ENCODE results near the gene PCBP3. TPM values are rescaled to one million over a fixed set of nuclear protein-coding genes. Genes with fewer than 3 reads are reported as not detected.

The PCBP3 gene
- total RNA-seq, 1 donor from 2014 or later: not detected

DNA sequence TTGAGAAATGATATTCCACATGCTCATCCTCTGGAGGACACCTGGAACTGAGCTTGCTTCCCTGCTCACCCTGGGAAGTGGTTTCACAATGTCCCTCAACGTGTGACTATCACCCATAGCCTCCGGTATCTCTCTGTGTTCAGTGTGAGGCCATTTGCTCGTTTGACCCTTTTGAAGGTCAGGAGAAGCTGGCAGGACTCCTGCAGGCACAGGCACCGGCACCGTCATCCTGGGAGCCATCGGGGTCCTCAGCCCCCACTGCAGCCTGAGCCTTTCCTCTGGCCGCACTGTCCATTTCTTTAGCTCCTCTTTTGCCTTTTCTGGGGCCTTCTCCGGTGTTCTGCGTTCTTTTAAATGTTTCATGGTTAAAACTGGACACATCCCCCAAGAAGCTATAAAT, 178.5 kb downstream of the PCBP3 start:
- Histone ChIP-seq H3K36me3 (ENCODE audit: control insufficient read depth in 3 of 3, insufficient read depth in 3 of 3, low read length in 3 of 3) (no peaks in the 10 kb centered on the region), H3K4me1 (ENCODE audit: control insufficient read depth in 3 of 3, insufficient read depth in 3 of 3, low read length in 3 of 3) (no peaks in the 10 kb centered on the region), H3K9me3 (ENCODE audit: control insufficient read depth in 3 of 3, low read length in 3 of 3) (no peaks in the 10 kb centered on the region), H3K27me3 (ENCODE audit: control insufficient read depth in 3 of 3, insufficient read depth in 3 of 3, low read length in 3 of 3) (peaks cover 25 to 66% (median 26%) of the 10 kb centered on the region in 3 donors), H3K9ac (ENCODE audit: low read depth in 1 of 3, low read length in 3 of 3) (no peak overlapping the region), H3K27ac (ENCODE audit: low read depth, low read length) (no peak overlapping the region), H3K4me3 (ENCODE audit: low read length in 3 of 3) (no peak overlapping the region)

DNA sequence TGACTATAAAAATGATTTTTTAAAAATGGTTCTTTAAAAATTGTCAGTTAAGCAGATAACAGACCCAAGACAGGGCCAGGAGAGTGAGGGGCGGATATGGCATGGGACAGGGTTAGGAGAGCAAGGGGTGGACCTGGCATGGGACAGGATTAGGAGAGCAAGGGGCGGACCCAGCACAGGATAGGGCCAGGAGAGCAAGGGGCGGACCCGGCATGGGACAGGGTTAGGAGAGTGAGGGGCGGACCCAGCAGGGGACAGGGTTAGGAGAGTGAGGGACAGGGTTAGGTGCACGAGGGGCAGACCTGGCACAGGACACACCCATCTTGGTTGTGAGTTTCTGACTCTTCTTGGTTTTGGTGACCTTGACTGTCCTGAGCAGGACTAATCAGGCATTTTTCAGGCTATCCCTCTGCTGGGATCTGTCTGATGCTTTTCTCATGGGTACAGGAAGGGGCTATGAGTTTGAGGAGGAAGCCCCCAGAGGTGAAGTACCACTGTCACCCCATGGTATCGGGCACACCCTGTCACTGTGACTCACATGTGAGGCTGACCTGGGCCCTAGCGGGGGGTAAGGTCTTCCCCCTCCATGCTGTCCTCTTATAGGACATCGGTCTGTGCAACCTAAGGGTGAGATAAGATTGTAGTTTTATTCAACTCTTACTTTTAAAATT, 179.0 kb downstream of the PCBP3 start:
- H3K9me3 ChIP-seq (ENCODE audit: control insufficient read depth in 3 of 3, low read length in 3 of 3): no peaks in the 10 kb centered on the region
- H3K27me3 ChIP-seq (ENCODE audit: control insufficient read depth in 3 of 3, insufficient read depth in 3 of 3, low read length in 3 of 3): peaks cover 22 to 64% (median 29%) of the 10 kb centered on the region in 3 donors
- H3K4me3 ChIP-seq (ENCODE audit: low read length in 3 of 3): no peak overlapping the region
- H3K36me3 ChIP-seq (ENCODE audit: control insufficient read depth in 3 of 3, insufficient read depth in 3 of 3, low read length in 3 of 3): no peaks in the 10 kb centered on the region
- no peak overlapping the region for H3K9ac ChIP-seq (ENCODE audit: low read depth in 1 of 3, low read length in 3 of 3)
- H3K27ac ChIP-seq (ENCODE audit: low read depth, low read length): no peak overlapping the region
- H3K4me1 ChIP-seq (ENCODE audit: control insufficient read depth in 3 of 3, insufficient read depth in 3 of 3, low read length in 3 of 3): no peaks in the 10 kb centered on the region

DNA sequence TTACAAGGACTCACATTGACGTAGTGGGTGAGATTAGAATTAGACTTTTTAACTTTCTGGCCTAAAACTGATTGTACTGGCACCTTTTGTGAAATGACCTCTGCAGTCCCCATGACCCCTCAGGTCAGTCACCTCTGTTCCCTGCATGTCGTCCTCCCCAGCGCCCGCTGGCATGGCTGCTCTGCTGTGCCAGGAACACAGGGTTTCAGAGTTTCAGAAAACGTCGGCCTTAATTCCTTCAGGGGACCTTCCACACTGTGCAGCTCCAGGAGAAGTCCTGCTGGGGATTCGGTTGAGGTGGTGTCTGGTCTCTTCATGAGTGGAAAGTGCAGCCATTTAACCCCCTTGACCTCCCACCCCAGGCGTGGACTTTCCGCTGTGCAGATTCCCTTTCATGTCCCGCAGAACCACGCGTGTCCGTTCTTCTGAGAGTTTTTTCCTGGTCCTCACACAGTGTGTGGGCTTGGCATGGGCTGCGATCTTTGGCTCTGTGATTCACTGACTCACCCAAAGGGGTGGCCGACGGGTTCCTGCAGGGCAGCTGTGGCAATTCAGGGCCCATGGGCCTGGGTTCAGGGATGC, 179.7 kb downstream of the PCBP3 start:
- Histone ChIP-seq H3K9ac (ENCODE audit: low read depth in 1 of 3, low read length in 3 of 3) (no peak overlapping the region), H3K36me3 (ENCODE audit: control insufficient read depth in 3 of 3, insufficient read depth in 3 of 3, low read length in 3 of 3) (no peaks in the 10 kb centered on the region), H3K9me3 (ENCODE audit: control insufficient read depth in 3 of 3, low read length in 3 of 3) (no peaks in the 10 kb centered on the region), H3K27me3 (ENCODE audit: control insufficient read depth in 3 of 3, insufficient read depth in 3 of 3, low read length in 3 of 3) (peaks cover 22 to 62% (median 29%) of the 10 kb centered on the region in 3 donors), H3K4me3 (ENCODE audit: low read length in 3 of 3) (no peak overlapping the region), H3K27ac (ENCODE audit: low read depth, low read length) (no peak overlapping the region), H3K4me1 (ENCODE audit: control insufficient read depth in 3 of 3, insufficient read depth in 3 of 3, low read length in 3 of 3) (no peaks in the 10 kb centered on the region)

DNA sequence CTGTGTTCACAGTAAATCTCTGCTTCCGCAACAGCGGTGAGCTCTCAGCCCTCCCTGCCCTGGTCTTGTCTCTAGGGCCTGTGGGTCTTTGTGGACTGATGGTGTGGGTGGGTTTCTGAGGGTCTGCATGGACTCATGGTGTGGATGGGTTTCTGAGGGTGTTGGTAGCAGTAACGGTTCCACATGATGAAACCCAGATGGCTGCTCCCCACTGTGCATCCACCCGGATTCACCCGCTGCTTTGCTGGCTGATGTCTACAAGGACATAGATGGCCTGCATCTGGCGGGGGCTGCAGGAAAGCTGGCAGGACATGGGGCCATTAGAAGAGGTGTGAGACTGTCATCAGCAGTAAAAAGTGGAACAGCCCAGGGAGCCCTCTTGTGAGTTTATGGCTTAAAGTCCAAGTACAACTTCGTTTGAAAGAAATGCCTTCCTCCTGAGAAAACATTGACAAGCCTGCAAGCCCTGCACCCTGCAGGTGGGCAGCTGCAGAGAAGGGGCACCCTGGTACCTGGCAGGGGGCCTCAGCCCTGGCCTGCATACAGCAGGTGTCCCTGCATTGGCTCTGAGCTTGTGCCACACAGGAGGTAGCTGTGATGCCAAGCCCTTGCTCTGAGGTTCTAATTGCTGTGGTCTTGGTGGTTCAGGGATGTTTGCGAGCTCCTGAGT, 181.2 kb downstream of the PCBP3 start:
- Histone ChIP-seq H3K36me3 (ENCODE audit: control insufficient read depth in 3 of 3, insufficient read depth in 3 of 3, low read length in 3 of 3) (no peaks in the 10 kb centered on the region), H3K4me3 (ENCODE audit: low read length in 3 of 3) (no peak overlapping the region), H3K27ac (ENCODE audit: low read depth, low read length) (no peak overlapping the region), H3K9me3 (ENCODE audit: control insufficient read depth in 3 of 3, low read length in 3 of 3) (no peaks in the 10 kb centered on the region), H3K4me1 (ENCODE audit: control insufficient read depth in 3 of 3, insufficient read depth in 3 of 3, low read length in 3 of 3) (no peaks in the 10 kb centered on the region), H3K9ac (ENCODE audit: low read depth in 1 of 3, low read length in 3 of 3) (no peak overlapping the region), H3K27me3 (ENCODE audit: control insufficient read depth in 3 of 3, insufficient read depth in 3 of 3, low read length in 3 of 3) (peaks cover 22 to 57% (median 29%) of the 10 kb centered on the region in 3 donors)

DNA sequence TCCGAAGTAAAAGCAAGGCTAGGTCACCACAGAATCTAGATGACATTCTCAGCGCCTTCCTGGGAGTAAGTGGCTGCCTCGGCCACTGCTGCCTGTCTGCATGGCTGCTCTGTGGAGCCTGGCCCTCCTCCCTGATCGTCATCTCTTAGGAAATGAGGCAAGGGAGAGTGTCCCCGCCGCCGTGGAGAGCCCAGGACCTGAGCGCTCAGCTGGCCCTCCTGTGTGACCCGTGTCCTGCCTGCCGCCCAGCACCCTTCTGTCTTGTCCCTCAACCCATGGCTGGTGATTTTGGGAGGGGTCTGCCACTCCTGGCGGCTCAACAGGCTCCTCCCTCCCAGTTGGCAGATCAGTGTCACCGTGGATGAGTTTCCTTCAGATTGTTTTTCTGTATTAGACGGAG, 181.7 kb downstream of the PCBP3 start:
- Histone ChIP-seq H3K4me3 (ENCODE audit: low read length in 3 of 3) (no peak overlapping the region), H3K27me3 (ENCODE audit: control insufficient read depth in 3 of 3, insufficient read depth in 3 of 3, low read length in 3 of 3) (peaks cover 22 to 52% (median 29%) of the 10 kb centered on the region in 3 donors), H3K36me3 (ENCODE audit: control insufficient read depth in 3 of 3, insufficient read depth in 3 of 3, low read length in 3 of 3) (no peaks in the 10 kb centered on the region), H3K9me3 (ENCODE audit: control insufficient read depth in 3 of 3, low read length in 3 of 3) (no peaks in the 10 kb centered on the region), H3K9ac (ENCODE audit: low read depth in 1 of 3, low read length in 3 of 3) (no peak overlapping the region), H3K4me1 (ENCODE audit: control insufficient read depth in 3 of 3, insufficient read depth in 3 of 3, low read length in 3 of 3) (no peaks in the 10 kb centered on the region), H3K27ac (ENCODE audit: low read depth, low read length) (no peak overlapping the region)

DNA sequence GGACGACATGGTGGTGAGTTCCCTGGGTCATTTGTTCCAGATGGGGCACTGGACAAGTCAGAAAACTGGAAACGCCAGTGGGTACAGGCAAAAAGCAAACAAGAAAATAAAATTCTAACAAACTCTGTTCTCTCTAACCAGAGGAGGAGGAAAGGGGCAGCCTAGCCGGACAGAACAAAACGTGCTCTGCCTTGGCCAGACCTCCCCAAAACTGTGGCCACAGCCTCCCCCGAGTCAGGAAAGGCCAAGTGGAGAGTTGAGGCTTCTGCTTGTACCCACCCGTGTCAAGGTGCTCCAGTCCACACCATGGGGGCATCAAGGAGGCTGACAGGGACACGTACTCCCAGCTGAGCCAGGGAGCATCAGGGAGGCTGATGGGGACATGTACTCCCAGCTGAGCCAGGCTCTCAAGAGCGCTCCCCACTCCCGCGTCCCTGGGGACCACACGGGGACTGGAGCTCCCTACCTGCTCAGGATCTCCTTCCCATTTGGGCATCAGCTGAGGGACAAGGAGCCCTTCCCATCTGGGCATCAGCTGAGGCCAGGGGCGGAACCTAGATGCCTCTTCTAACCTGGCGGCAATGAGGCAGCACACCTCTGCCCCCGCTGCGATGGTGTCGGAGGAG, 183.3 kb downstream of the PCBP3 start:
- no peak overlapping the region for H3K9ac ChIP-seq (ENCODE audit: low read depth in 1 of 3, low read length in 3 of 3)
- H3K9me3 ChIP-seq (ENCODE audit: control insufficient read depth in 3 of 3, low read length in 3 of 3): no peaks in the 10 kb centered on the region
- no peaks in the 10 kb centered on the region for H3K36me3 ChIP-seq (ENCODE audit: control insufficient read depth in 3 of 3, insufficient read depth in 3 of 3, low read length in 3 of 3)
- no peak overlapping the region for H3K27ac ChIP-seq (ENCODE audit: low read depth, low read length)
- no peak overlapping the region for H3K4me3 ChIP-seq (ENCODE audit: low read length in 3 of 3)
- H3K27me3 ChIP-seq (ENCODE audit: control insufficient read depth in 3 of 3, insufficient read depth in 3 of 3, low read length in 3 of 3): peaks cover 22 to 45% (median 26%) of the 10 kb centered on the region in 3 donors
- no peaks in the 10 kb centered on the region for H3K4me1 ChIP-seq (ENCODE audit: control insufficient read depth in 3 of 3, insufficient read depth in 3 of 3, low read length in 3 of 3)

DNA sequence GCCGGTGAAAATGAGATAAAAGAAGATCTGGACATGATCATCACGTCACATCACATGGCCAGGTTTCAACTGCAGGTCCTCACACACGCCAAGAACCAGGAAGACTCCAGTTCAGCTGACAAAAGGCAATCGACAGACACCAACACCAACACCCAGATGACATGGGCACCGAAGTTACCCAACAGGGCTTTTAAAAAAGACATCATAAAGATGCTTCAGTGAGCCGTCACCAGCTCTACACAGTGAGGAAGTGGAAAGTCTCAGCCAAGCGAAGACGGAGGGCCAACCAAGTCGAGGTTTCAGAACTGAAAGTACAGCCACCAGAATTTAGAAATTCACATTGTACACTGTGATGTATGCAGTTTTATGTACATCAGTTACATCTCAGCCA, 183.8 kb downstream of the PCBP3 start:
- Histone ChIP-seq H3K4me3 (ENCODE audit: low read length in 3 of 3) (no peak overlapping the region), H3K36me3 (ENCODE audit: control insufficient read depth in 3 of 3, insufficient read depth in 3 of 3, low read length in 3 of 3) (no peaks in the 10 kb centered on the region), H3K27me3 (ENCODE audit: control insufficient read depth in 3 of 3, insufficient read depth in 3 of 3, low read length in 3 of 3) (peaks cover 22 to 40% (median 23%) of the 10 kb centered on the region in 3 donors), H3K9ac (ENCODE audit: low read depth in 1 of 3, low read length in 3 of 3) (no peak overlapping the region), H3K27ac (ENCODE audit: low read depth, low read length) (no peak overlapping the region), H3K9me3 (ENCODE audit: control insufficient read depth in 3 of 3, low read length in 3 of 3) (no peaks in the 10 kb centered on the region), H3K4me1 (ENCODE audit: control insufficient read depth in 3 of 3, insufficient read depth in 3 of 3, low read length in 3 of 3) (no peaks in the 10 kb centered on the region)

DNA sequence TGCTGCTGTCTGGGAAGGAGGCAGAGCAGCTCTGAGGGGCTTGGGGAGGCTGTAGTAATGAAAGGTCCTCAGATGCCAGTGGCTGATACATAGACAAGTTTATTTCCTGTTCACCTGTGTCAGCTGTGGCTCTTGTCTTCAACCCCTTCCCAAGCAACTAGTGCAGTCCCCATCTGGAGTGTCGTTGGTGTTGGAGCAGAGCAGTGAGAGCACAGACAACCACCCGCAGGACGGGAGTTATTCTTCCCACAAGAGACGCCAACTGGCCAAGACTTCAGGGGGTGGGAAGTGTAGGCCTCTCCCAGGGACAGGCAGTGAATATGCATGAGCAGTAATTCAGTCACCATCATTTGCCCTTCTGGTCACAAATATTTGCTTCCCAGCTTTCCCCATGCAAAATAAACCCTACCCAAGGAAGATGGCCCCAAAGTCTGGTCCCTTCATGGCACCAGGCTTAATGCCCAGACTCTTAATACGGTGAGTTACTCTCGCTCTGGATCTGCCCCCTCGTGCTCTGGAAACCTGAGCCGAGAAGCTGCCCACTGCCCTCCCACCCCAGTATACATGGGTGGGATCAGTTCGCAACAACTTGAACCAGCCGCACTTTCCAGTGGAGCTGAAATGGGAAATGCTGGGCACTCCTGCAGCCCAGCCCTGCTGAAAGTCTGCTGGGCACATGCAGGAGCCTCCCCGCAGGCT, 184.5 kb downstream of the PCBP3 start:
- H3K9ac ChIP-seq (ENCODE audit: low read depth in 1 of 3, low read length in 3 of 3): no peak overlapping the region
- no peaks in the 10 kb centered on the region for H3K4me1 ChIP-seq (ENCODE audit: control insufficient read depth in 3 of 3, insufficient read depth in 3 of 3, low read length in 3 of 3)
- H3K36me3 ChIP-seq (ENCODE audit: control insufficient read depth in 3 of 3, insufficient read depth in 3 of 3, low read length in 3 of 3): no peaks in the 10 kb centered on the region
- H3K9me3 ChIP-seq (ENCODE audit: control insufficient read depth in 3 of 3, low read length in 3 of 3): no peaks in the 10 kb centered on the region
- no peak overlapping the region for H3K27ac ChIP-seq (ENCODE audit: low read depth, low read length)
- H3K27me3 ChIP-seq (ENCODE audit: control insufficient read depth in 3 of 3, insufficient read depth in 3 of 3, low read length in 3 of 3): peaks cover 16 to 33% (median 17%) of the 10 kb centered on the region in 3 donors
- no peak overlapping the region for H3K4me3 ChIP-seq (ENCODE audit: low read length in 3 of 3)

DNA sequence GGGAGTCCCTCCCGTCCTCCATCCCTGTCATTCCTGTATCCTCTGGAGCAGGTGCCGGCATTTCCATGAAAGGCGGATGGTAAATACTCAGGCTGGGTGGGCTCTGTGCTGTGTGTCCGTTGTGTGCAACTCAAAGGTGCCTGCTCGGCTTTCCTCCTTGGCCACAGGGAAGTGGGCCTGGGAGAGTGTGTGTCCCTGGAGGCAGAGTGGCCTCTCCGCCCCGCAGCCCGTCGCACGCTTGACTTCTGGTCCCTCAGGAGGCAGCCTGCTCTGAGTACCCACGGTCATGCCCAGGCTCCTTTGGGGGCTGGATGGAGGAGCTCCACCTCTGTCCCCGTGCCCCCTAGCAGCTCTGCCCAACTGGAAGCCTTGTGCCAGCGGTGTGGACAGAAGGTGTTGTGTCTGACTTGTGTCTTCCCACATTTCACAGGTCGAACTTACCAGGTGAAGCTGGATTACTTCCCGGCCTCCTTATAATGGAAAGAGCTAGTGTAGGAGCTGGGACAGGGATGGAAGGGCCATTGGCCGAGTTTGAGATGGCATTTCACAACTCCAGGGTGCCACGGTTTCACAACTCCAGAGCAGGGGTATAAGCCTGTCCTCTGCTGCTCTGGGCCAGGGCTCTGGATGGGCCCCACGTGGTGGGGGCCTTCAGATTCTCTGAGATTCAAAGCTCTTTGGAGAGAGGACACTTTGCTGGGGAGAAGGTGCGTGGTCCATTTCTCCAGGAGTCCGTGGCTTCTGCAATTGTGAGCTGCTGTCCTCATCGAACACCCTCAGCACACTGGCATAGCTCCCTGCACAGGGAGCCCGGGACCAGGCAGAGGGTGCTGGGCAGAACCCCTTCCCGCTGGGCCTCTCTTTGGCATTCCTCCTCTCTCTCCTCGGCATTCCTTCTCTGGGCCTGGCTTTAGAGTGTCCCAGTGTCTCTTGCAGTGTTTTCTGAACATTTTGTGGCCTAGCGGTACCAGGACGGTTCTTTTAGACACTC, 185.3 kb downstream of the PCBP3 start:
- peaks cover 13 to 28% (median 14%) of the 10 kb centered on the region in 3 donors for H3K27me3 ChIP-seq (ENCODE audit: control insufficient read depth in 3 of 3, insufficient read depth in 3 of 3, low read length in 3 of 3)
- H3K9ac ChIP-seq (ENCODE audit: low read depth in 1 of 3, low read length in 3 of 3): no peak overlapping the region
- H3K36me3 ChIP-seq (ENCODE audit: control insufficient read depth in 3 of 3, insufficient read depth in 3 of 3, low read length in 3 of 3): no peaks in the 10 kb centered on the region
- no peak overlapping the region for H3K27ac ChIP-seq (ENCODE audit: low read depth, low read length)
- no peaks in the 10 kb centered on the region for H3K9me3 ChIP-seq (ENCODE audit: control insufficient read depth in 3 of 3, low read length in 3 of 3)
- H3K4me3 ChIP-seq (ENCODE audit: low read length in 3 of 3): no peak overlapping the region
- H3K4me1 ChIP-seq (ENCODE audit: control insufficient read depth in 3 of 3, insufficient read depth in 3 of 3, low read length in 3 of 3): no peaks in the 10 kb centered on the region

All from skeletal muscle tissue (tissue), 4 donors.